Measurements from ENCODE around the gene GRIN3A.

DNA sequence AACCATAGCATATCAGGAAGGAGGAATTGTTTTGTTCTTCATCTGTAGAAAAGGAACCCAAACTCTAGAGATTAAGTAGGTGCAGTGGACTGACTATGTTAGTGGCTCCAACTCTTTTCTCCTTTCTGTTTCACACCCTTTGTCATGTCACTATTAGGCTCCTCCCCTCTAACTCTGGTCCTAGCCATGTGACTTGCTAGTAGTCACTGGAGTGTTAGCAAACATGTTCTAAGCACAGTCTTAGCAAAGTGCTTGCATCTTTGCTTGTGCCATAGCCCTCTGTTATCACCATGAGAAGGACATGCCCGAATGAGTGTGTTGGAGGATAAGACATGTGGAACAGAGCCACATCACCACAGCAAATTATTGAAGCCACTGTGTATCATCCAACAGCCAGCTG, 88.3 kb downstream of the GRIN3A start:
- TF ChIP-seq, protein P1, sequence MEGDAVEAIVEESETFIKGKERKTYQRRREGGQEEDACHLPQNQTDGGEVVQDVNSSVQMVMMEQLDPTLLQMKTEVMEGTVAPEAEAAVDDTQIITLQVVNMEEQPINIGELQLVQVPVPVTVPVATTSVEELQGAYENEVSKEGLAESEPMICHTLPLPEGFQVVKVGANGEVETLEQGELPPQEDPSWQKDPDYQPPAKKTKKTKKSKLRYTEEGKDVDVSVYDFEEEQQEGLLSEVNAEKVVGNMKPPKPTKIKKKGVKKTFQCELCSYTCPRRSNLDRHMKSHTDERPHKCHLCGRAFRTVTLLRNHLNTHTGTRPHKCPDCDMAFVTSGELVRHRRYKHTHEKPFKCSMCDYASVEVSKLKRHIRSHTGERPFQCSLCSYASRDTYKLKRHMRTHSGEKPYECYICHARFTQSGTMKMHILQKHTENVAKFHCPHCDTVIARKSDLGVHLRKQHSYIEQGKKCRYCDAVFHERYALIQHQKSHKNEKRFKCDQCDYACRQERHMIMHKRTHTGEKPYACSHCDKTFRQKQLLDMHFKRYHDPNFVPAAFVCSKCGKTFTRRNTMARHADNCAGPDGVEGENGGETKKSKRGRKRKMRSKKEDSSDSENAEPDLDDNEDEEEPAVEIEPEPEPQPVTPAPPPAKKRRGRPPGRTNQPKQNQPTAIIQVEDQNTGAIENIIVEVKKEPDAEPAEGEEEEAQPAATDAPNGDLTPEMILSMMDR (conservative IDR thresholded peaks at IDR 0.05; ENCODE audit: low read length), result no peak
- TF ChIP-seq EZH2phosphoT487 (IDR thresholded peaks at IDR 0.05; ENCODE audit: borderline replicate concordance), result no peak

All from Loucy (cell line).